ENCODE data around the gene ROBO2.

DNA sequence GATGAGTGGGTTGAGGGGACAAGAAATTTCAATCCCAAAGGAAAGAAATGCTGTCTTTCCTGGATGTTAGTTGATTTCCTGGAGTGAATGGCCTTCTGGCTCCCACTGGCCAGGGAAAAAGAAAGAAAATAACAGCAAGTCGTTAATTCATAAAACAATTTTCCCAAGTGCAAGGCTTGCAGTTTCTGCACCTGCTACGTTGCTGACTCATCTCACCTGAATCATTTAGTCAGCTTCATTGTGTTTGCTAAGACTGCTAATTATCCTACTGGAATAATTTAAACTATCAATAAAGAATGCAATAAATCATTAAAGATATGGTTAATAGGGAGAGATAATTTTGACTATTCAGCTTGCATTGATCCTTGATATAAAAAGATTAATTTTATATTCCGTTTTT lies 387.6 kb downstream of the ROBO2 start:
- TF ChIP-seq FOXK2 (IDR thresholded peaks at IDR 0.05) (no peak), L3MBTL2 (conservative IDR thresholded peaks at IDR 0.05) (no peak), FOXM1 (IDR thresholded peaks at IDR 0.05; ENCODE audit: borderline replicate concordance) (no peak), ZNF384 (IDR thresholded peaks at IDR 0.05) (no peak), ELF4 (IDR thresholded peaks at IDR 0.05) (no peak), HDGF (IDR thresholded peaks at IDR 0.05; ENCODE audit: borderline replicate concordance) (no peak), SP1 (IDR thresholded peaks at IDR 0.05) (no peak), SUZ12 (IDR thresholded peaks at IDR 0.05) (no peak), ARNT (IDR thresholded peaks at IDR 0.05) (no peak), NFRKB (IDR thresholded peaks at IDR 0.05) (no peak)
- TF ChIP-seq, protein P1, sequence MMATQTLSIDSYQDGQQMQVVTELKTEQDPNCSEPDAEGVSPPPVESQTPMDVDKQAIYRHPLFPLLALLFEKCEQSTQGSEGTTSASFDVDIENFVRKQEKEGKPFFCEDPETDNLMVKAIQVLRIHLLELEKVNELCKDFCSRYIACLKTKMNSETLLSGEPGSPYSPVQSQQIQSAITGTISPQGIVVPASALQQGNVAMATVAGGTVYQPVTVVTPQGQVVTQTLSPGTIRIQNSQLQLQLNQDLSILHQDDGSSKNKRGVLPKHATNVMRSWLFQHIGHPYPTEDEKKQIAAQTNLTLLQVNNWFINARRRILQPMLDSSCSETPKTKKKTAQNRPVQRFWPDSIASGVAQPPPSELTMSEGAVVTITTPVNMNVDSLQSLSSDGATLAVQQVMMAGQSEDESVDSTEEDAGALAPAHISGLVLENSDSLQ (IDR thresholded peaks at IDR 0.05), result no peak

Data from HEK293T (cell line).